OCI-LY1 (cell line): Measurements from ENCODE around the gene CYTH4.

Source experiments
- EZH2 ChIP-seq: fragments of 200-600 bp; sonication (generic), shearing (Covaris generic); IDR thresholded peaks from 2 replicates; pipeline ENCODE4 v1.8.0; 2017; ENCODE audit warnings: borderline replicate concordance, mixed run types, mild to moderate bottlenecking, antibody characterized with exemption, low read length, moderate library complexity, mixed read lengths
- TF ChIP-seq, protein P1 (sequence below): fragments of 200-600 bp; sonication (generic), shearing (Covaris generic); IDR thresholded peaks from 2 replicates; pipeline ENCODE4 v1.5.1; 2017; ENCODE audit warnings: mild to moderate bottlenecking, antibody characterized with exemption, low read length, moderate library complexity, mixed read lengths

DNA sequence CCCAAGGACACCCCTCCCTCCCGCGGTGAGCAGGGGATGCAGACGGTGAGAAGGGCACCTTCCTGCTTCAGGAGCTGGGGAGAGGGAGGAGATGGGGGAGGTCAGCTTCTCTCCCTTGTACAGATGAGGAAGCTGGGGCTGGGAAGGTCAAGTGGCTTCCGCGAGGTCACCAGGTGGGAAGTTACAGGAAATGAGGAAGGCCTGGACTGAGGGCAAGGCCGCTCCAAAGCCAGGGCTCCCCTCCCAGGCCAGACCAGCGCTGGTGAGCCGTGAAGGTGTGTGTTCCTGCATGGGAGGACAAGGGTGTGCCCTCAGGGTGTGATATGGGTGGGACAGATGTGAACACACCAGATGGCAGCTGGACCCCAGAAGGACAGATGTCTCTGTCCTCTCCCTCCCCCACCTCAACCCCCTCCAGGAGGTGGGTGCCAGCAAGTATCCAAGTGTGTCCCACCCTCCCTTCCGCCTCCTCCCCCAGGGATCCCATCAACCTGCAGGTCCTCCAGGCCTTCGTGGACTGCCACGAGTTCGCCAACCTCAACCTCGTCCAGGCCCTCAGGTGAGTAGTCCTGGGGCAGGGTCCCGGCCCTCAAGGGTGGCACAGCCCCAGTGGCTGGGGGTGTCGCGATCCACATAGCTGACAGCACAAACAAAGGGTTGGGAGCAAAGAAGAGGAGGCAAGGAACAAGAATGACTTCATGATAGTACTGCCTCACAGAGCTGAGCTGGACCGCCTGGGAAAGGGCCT, 16.6 kb downstream of the CYTH4 start:
- no peak for TF ChIP-seq EZH2
- TF ChIP-seq, protein P1, sequence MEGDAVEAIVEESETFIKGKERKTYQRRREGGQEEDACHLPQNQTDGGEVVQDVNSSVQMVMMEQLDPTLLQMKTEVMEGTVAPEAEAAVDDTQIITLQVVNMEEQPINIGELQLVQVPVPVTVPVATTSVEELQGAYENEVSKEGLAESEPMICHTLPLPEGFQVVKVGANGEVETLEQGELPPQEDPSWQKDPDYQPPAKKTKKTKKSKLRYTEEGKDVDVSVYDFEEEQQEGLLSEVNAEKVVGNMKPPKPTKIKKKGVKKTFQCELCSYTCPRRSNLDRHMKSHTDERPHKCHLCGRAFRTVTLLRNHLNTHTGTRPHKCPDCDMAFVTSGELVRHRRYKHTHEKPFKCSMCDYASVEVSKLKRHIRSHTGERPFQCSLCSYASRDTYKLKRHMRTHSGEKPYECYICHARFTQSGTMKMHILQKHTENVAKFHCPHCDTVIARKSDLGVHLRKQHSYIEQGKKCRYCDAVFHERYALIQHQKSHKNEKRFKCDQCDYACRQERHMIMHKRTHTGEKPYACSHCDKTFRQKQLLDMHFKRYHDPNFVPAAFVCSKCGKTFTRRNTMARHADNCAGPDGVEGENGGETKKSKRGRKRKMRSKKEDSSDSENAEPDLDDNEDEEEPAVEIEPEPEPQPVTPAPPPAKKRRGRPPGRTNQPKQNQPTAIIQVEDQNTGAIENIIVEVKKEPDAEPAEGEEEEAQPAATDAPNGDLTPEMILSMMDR: no peak
